BJ (cell line): ENCODE measurements around the gene ZCCHC13. TPM values are rescaled to one million over a fixed set of nuclear protein-coding genes. Genes with fewer than 3 reads are reported as not detected.

Experiments used
- CTCF ChIA-PET: fragments of 350-600 bp; formaldehyde crosslinking; extraction: SDS; loops from one replicate; lab custom pipeline; 2021; ENCODE audit warnings: antibody characterized with exemption, inconsistent platforms; lab: Yijun Ruan, JAX
- POLR2A ChIA-PET: fragments of 300-600 bp; sonication (Branson Sonifier 250); formaldehyde crosslinking; extraction: SDS; loops from one replicate; lab custom pipeline; 2021; ENCODE audit warnings: antibody characterized with exemption; lab: Charles Lee
- DNase-seq: peaks from one replicate; pipeline ENCODE4 v3.0.0-alpha.2; 2011; ENCODE audit warnings: low read depth
- H3K27me3 ChIP-seq: 2 replicates; pipeline ENCODE4 v1.6.0; 2011; ENCODE audit warnings: low read length; ENCODE audit not compliant: control insufficient read depth, insufficient read depth
- H3K36me3 ChIP-seq: 2 replicates; pipeline ENCODE4 v1.5.1; 2011; ENCODE audit warnings: low read length; ENCODE audit not compliant: control insufficient read depth, insufficient read depth
- H3K4me3 ChIP-seq: 2 replicates; pipeline ENCODE4 v1.5.1; 2011; ENCODE audit warnings: low read depth, mild to moderate bottlenecking, control low read depth, low read length
- CTCF ChIP-seq: IDR thresholded peaks from 2 replicates; pipeline ENCODE4 v1.5.1; 2011; ENCODE audit warnings: low read depth, mild to moderate bottlenecking, control low read depth, inconsistent platforms, low read length, moderate library complexity; ENCODE audit not compliant: insufficient read depth
- polyA plus RNA-seq: library from polyadenylated mRNA; depleted of rRNA; stranded (reverse); fragments of >200 nt; gene quantifications from 2 replicates; pipeline ENCODE4 v1.2.3, GENCODE V29; 2011; rRNA removed
- small RNA-seq: library from RNA; depleted of rRNA; stranded (forward); fragments of <200 nt; gene quantifications from one replicate; pipeline ENCODE3, GENCODE V24; 2012; ENCODE audit warnings: low replicate concordance, low read depth; ENCODE audit not compliant: insufficient read length

ZCCHC13 gene
- polyA plus RNA-seq, 1 experiment: not detected

- Histone ChIP-seq H3K4me3 (no peak overlapping the region), H3K36me3 (no peaks in the 10 kb centered on the region), H3K27me3 (no peaks in the 10 kb centered on the region)
- ChIA-PET CTCF (no interaction called here), POLR2A (no interaction called here)
- no peak for TF ChIP-seq CTCF
- no peak for DNase-seq
Measured at GRCh38 chrX:74353984-74354383, 50.0 kb downstream of the ZCCHC13 start.

Small RNA genes lying within 50 kb of the gene (small RNA-seq; reads per million reads assigned to genes)
- not detected for gene AC004386.2
- 2,994 reads per million, percentile 98 among the genes with 10 or more reads in this experiment for gene MIR374A
- 36.0 reads per million, percentile 87 among the genes with 10 or more reads in this experiment for gene MIR545
- gene RF02119: not detected
- not detected for gene RF02120
- not detected for gene RF02121
- not detected for gene RF02122
- not detected for gene RF02123

Other genes starting within 250 kb of the ZCCHC13 start
- gene SLC16A2, start 117.3 kb downstream of the ZCCHC13 start, polyA plus RNA-seq: 61.6 and 67.0 TPM in 2 replicates